Neural cell (in vitro differentiated cells): Measurements from ENCODE around the gene SH3PXD2B.

ENCODE experiments used
- CTCF ChIP-seq: fragments of 450-650 bp; IDR thresholded peaks from 2 replicates; pipeline ENCODE4 v1.5.1; 2014; ENCODE audit warnings: antibody characterized with exemption, mild to moderate bottlenecking, moderate library complexity; ENCODE audit not compliant: poor library complexity, severe bottlenecking
- EP300 ChIP-seq: fragments of 450-650 bp; conservative IDR thresholded peaks from 2 replicates; pipeline ENCODE4 v1.6.1; 2014; ENCODE audit warnings: antibody characterized with exemption, mild to moderate bottlenecking, moderate library complexity; ENCODE audit not compliant: poor library complexity, severe bottlenecking
- EZH2 ChIP-seq: fragments of 200-600, 300-800 bp; shearing (Covaris generic), sonication (generic); IDR thresholded peaks from 2 replicates; pipeline ENCODE4 v1.6.1; 2014; ENCODE audit warnings: antibody characterized with exemption, low read length, borderline replicate concordance, mild to moderate bottlenecking; ENCODE audit not compliant: insufficient read depth, poor library complexity, severe bottlenecking
- POLR2AphosphoS5 ChIP-seq: IDR thresholded peaks from 2 replicates; pipeline ENCODE4 v1.6.1; 2012
- TAF1 ChIP-seq: IDR thresholded peaks from 2 replicates; pipeline ENCODE4 v1.6.1; 2012; ENCODE audit warnings: low read depth

GRCh38 chr5:172433513-172433912 is 20.8 kb downstream of the SH3PXD2B start:
- no peak for TF ChIP-seq CTCF
- TF ChIP-seq TAF1: no peak
- TF ChIP-seq EP300: no peak
- no peak for TF ChIP-seq EZH2
- TF ChIP-seq POLR2AphosphoS5: no peak
